CD4-positive, alpha-beta T cell (primary cell): ENCODE results near the gene ORC2. TPM values are rescaled to one million over a fixed set of nuclear protein-coding genes. Genes with fewer than 3 reads are reported as not detected.

Experiments
- ATAC-seq: fragments of 200-7000 bp; cut with Tn5 transposase; one replicate; pipeline ENCODE4 v1.10.0; 2022; ENCODE audit warnings: mild to moderate bottlenecking; ENCODE audit not compliant: poor library complexity
- CTCF ChIA-PET: fragments of 350-600 bp; sonication (Branson Sonifier 250); formaldehyde crosslinking; loops from one replicate; lab custom pipeline; 2021; ENCODE audit warnings: antibody characterized with exemption, inconsistent platforms; lab: Charles Lee
- POLR2A ChIA-PET: fragments of 350-600 bp; sonication (Branson Sonifier 250); formaldehyde crosslinking; loops from one replicate; lab custom pipeline; 2021; ENCODE audit warnings: antibody characterized with exemption, inconsistent platforms; lab: Charles Lee
- DNase-seq, 14 experiments: peaks; one replicate each; pipeline ENCODE4 v3.0.0-alpha.2; 2013 to 2020; ENCODE audit warnings: mixed read lengths in 2 of 14
- H3K27ac ChIP-seq, 2 donors: one replicate each; pipeline versions ENCODE4 v1.5.1 to v1.7.0; 2013; ENCODE audit warnings: low read length in 2 of 2, low read depth in 1 of 2, mild to moderate bottlenecking in 1 of 2
- H3K27me3 ChIP-seq, 2 experiments: 1 replicate in 1 of 2; 2 replicates in 1 of 2; pipeline versions ENCODE4 v1.6.1 to v1.7.0; 2013; ENCODE audit warnings: low read length in 2 of 2, control low read depth in 1 of 2, mild to moderate bottlenecking in 1 of 2, moderate library complexity in 1 of 2; ENCODE audit not compliant: insufficient read depth in 2 of 2, control insufficient read depth in 1 of 2
- H3K36me3 ChIP-seq: one replicate; pipeline ENCODE4 v1.6.1; 2013; ENCODE audit warnings: low read length, control low read depth; ENCODE audit not compliant: insufficient read depth
- H3K4me1 ChIP-seq: one replicate; pipeline ENCODE4 v1.6.1; 2013; ENCODE audit warnings: low read length, control low read depth; ENCODE audit not compliant: insufficient read depth
- H3K4me3 ChIP-seq: one replicate; pipeline ENCODE4 v1.5.1; 2013; ENCODE audit warnings: mild to moderate bottlenecking, low read length, moderate library complexity
- H3K9me3 ChIP-seq, 2 experiments: 1 replicate in 1 of 2; 2 replicates in 1 of 2; pipeline versions ENCODE4 v1.6.1 to v1.7.0; 2013; ENCODE audit warnings: low read length in 2 of 2, mild to moderate bottlenecking in 2 of 2, control low read depth in 1 of 2, moderate library complexity in 1 of 2; ENCODE audit not compliant: control insufficient read depth in 1 of 2, insufficient read depth in 1 of 2
- H3K27ac Mint-ChIP-seq: one replicate; pipeline ENCODE4 v1.8.0; 2020; ENCODE audit warnings: mixed read lengths
- H3K27me3 Mint-ChIP-seq: one replicate; pipeline ENCODE4 v1.8.0; 2021; ENCODE audit warnings: mixed read lengths
- H3K36me3 Mint-ChIP-seq: one replicate; pipeline ENCODE4 v1.8.0; 2021; ENCODE audit warnings: low read depth, mixed read lengths
- H3K4me1 Mint-ChIP-seq: one replicate; pipeline ENCODE4 v1.8.0; 2021; ENCODE audit warnings: low read depth, mixed read lengths
- H3K4me3 Mint-ChIP-seq: one replicate; pipeline ENCODE4 v1.8.0; 2020; ENCODE audit warnings: mild to moderate bottlenecking, mixed read lengths
- H3K9me3 Mint-ChIP-seq: one replicate; pipeline ENCODE4 v1.8.0; 2020; ENCODE audit warnings: mixed read lengths
- CTCF ChIP-seq: fragments of 200-600 bp; IDR thresholded peaks from one replicate; pipeline ENCODE4 v1.8.0; 2022; ENCODE audit warnings: antibody characterized with exemption, mild to moderate bottlenecking
- intact Hi-C, 2 experiments: fragments of 100-400 bp; cut with DNase I in 1 of 2; cut with micrococcal nuclease in 1 of 2; formaldehyde crosslinking; loops; one replicate each; pipeline versions ENCODE4 v1.15.1 to v1.9.0; 2023 to 2025; cut with DNase I, micrococcal nuclease
- total RNA-seq, 174 experiments: library from RNA in 2 of 174; stranded (reverse) in 2 of 174; gene quantifications; one replicate each; pipeline ENCODE4 v1.2.3 and lab custom pipeline; 2021 to 2026

Gene ORC2
- total RNA-seq, 2 experiments from 2014 or later: 25.0 to 26.6 TPM

DNA sequence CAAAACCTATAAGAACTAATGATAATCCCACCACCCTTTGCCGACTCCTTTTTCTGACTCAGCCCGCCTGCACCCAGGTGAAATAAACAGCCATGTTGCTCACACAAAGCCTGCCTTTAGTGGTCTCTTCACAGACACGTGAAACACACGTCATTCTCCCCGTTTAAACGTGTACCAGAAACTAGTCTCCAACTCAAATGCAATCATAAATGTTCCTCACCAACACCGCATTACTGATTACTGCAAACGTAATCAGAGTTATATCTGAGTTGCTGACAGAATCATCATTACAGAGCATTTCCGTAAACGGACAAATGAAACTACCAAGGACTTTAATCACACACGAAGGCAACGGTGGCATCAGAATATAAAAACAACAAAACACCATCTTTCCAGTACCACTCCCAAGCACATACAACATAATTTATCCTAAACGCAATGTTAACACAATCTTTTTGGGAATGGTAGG is 100.9 kb downstream of the ORC2 start:
- no peaks in the 10 kb centered on the region for H3K9me3 ChIP-seq
- peaks cover 4% of the 10 kb centered on the region for H3K27me3 Mint-ChIP-seq
- peak overlapping the region; percentile 88 for H3K27ac Mint-ChIP-seq
- intact Hi-C loops: loop anchor here (2.0 to 10.0 kb wide), 4 partner anchors 50 to 592 kb away; partner anchors contain the start of genes ORC2 (in 1 of the 2), STRADB (in 1 of the 2) and TRAK2 (in 1 of the 2)
- CTCF ChIA-PET: interaction anchor here (0.7 kb wide), 1 partner anchor 23 kb away, joined by 3 read pairs; no protein-coding TSS in a partner anchor
- peaks cover 47% of the 10 kb centered on the region for H3K36me3 ChIP-seq
- H3K36me3 Mint-ChIP-seq: peaks cover 73% of the 10 kb centered on the region
- H3K27ac ChIP-seq: peak overlapping the region; percentile 100
- no peaks in the 10 kb centered on the region for H3K9me3 Mint-ChIP-seq
- POLR2A ChIA-PET: interaction anchor here (1.3 to 5.4 kb wide), 5 partner anchors 13 to 254 kb away, joined by 3 to 267 read pairs (median 55); partner anchors contain the start of genes CFLAR, NIF3L1 and PPIL3
- ATAC-seq (peak; percentile 57), DNase-seq (peak in 11 of 14 experiments; percentile 24 to 86 (median 46))
- no peaks in the 10 kb centered on the region for H3K27me3 ChIP-seq
- TF ChIP-seq CTCF: no peak
- H3K4me1 ChIP-seq: peaks cover 28% of the 10 kb centered on the region
- H3K4me3 ChIP-seq: peak overlapping the region; percentile 96
- peak overlapping the region; percentile 97 for H3K4me3 Mint-ChIP-seq
- peaks cover 59% of the 10 kb centered on the region for H3K4me1 Mint-ChIP-seq

GRCh38 chr2:200861617-200862155 is 101.8 kb downstream of the ORC2 start:
- Mint-ChIP-seq H3K27ac (peak overlapping the region; percentile 88), H3K4me3 (peak overlapping the region; percentile 97), H3K27me3 (peaks cover 4% of the 10 kb centered on the region), H3K4me1 (peaks cover 68% of the 10 kb centered on the region), H3K9me3 (no peaks in the 10 kb centered on the region), H3K36me3 (peaks cover 81% of the 10 kb centered on the region)
- Histone ChIP-seq H3K4me3 (peak overlapping the region; percentile 96), H3K27me3 (no peaks in the 10 kb centered on the region), H3K9me3 (no peaks in the 10 kb centered on the region), H3K36me3 (peaks cover 56% of the 10 kb centered on the region), H3K27ac (peak overlapping the region in 1 of 2 donors; percentile 22), H3K4me1 (peaks cover 30% of the 10 kb centered on the region)
- CTCF ChIA-PET: interaction anchor here (0.5 to 1.1 kb wide), 4 partner anchors 23 to 148 kb away, joined by 3 to 5 read pairs (median 4); partner anchors contain the start of genes NIF3L1 and PPIL3
- no peak for ATAC-seq
- no peak for DNase-seq
- intact Hi-C loops: loop anchor here (2.0 to 10.0 kb wide), 4 partner anchors 49 to 593 kb away; partner anchors contain the start of genes ORC2 (in 1 of the 2), STRADB (in 1 of the 2) and TRAK2 (in 1 of the 2)
- TF ChIP-seq CTCF: no peak
- POLR2A ChIA-PET: interaction anchor here (0.6 to 1.7 kb wide), 4 partner anchors 12 to 275 kb away, joined by 3 to 7 read pairs (median 5); partner anchors contain the start of genes NIF3L1 and PPIL3

DNA sequence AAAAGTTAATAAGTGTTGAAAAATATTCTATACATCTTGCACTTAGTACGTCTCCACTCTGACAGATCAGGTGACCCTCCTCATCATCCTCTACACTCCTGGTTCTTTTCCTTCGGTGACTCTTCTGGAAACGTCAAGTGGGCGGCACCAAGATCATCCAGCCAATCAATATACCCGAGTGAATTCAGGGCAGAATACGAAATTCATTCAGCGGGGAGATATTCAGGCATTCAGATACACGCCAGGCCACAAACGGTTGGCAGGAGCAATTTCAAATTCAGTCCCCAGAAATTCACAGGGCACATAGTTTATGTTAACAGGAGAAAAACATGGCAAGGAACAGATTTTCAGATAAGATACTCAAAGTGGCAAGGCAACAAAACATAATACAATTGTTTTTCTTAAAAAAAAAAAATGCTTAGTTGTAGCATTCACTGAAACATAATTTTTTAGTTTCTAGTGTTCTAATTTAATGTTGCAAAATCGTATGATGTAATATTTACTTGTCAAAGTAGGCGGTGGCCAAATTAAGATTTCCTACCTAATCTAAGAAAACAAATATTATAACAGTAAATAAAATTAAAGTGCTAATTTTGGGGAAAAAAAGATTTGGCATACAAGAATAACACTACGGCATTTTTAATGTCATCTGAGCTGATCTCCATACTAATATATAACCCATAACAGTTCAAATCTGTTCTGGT is 103.2 kb downstream of the ORC2 start:
- H3K9me3 ChIP-seq: no peaks in the 10 kb centered on the region
- H3K27me3 ChIP-seq: no peaks in the 10 kb centered on the region
- peaks cover 96% of the 10 kb centered on the region for H3K36me3 Mint-ChIP-seq
- peaks cover 70% of the 10 kb centered on the region for H3K36me3 ChIP-seq
- peak overlapping the region; percentile 97 for H3K4me3 Mint-ChIP-seq
- H3K27me3 Mint-ChIP-seq: peaks cover 4% of the 10 kb centered on the region
- TF ChIP-seq CTCF: no peak
- peak overlapping the region; percentile 96 for H3K4me3 ChIP-seq
- peak in 4 of 14 experiments; percentile 20 to 53 (median 48) for DNase-seq
- H3K27ac Mint-ChIP-seq: peak overlapping the region; percentile 88
- intact Hi-C loops: loop anchor here (5.0 to 10.0 kb wide), 2 partner anchors 102 to 595 kb away; partner anchors contain the start of genes ORC2 (in 1 of the 2), STRADB (in 1 of the 2) and TRAK2 (in 1 of the 2)
- peaks cover 27% of the 10 kb centered on the region for H3K4me1 ChIP-seq
- ChIA-PET CTCF (no interaction called here), POLR2A (interaction anchor here (0.7 to 3.8 kb wide), 7 partner anchors 11 to 373 kb away, joined by 3 to 23 read pairs (median 5); partner anchors contain the start of genes CFLAR, NIF3L1 and PPIL3)
- ATAC-seq: no peak
- no peaks in the 10 kb centered on the region for H3K9me3 Mint-ChIP-seq
- H3K4me1 Mint-ChIP-seq: peaks cover 73% of the 10 kb centered on the region
- peak overlapping the region in 1 of 2 donors; percentile 7 for H3K27ac ChIP-seq
